Psoas muscle (tissue), 8 donors: ENCODE measurements around the gene MXRA5. TPM values are rescaled to one million over a fixed set of nuclear protein-coding genes. Genes with fewer than 3 reads are reported as not detected.

Experiments
- ATAC-seq, 4 donors: fragments of 200-7000 bp; cut with Tn5 transposase; one replicate each; pipeline ENCODE4 v1.9.1; 2020; ENCODE audit warnings: moderate library complexity in 3 of 4, mild to moderate bottlenecking in 2 of 4
- DNase-seq, 2 donors: peaks; one replicate each; pipeline ENCODE4 v3.0.0-alpha.2; 2020
- H3K27ac ChIP-seq: fragments of 200-600 bp; one replicate; pipeline ENCODE4 v1.8.0; 2022
- H3K27me3 ChIP-seq, 3 donors: fragments of 200-600 bp in 1 of 3; one replicate each; pipeline versions ENCODE4 v1.6.1 to v1.8.0; 2013 to 2022; ENCODE audit warnings: low read length in 2 of 3, mild to moderate bottlenecking in 2 of 3, moderate library complexity in 1 of 3; ENCODE audit not compliant: insufficient read depth in 3 of 3
- H3K36me3 ChIP-seq, 2 donors: fragments of 200-600 bp in 1 of 2; one replicate each; pipeline versions ENCODE4 v1.6.1 to v1.8.0; 2013 to 2022; ENCODE audit warnings: low read depth in 1 of 2, mild to moderate bottlenecking in 1 of 2, moderate library complexity in 1 of 2; ENCODE audit not compliant: insufficient read depth in 1 of 2
- H3K4me1 ChIP-seq: fragments of 200-600 bp; one replicate; pipeline ENCODE4 v1.8.0; 2022
- H3K4me3 ChIP-seq: fragments of 200-600 bp; one replicate; pipeline ENCODE4 v1.8.0; 2022; ENCODE audit warnings: mild to moderate bottlenecking
- H3K9me3 ChIP-seq: fragments of 200-600 bp; one replicate; pipeline ENCODE4 v1.8.0; 2022
- CTCF ChIP-seq: fragments of 200-600 bp; IDR thresholded peaks from one replicate; pipeline ENCODE4 v1.8.0; 2022; ENCODE audit warnings: antibody characterized with exemption
- WGBS, 3 donors: extraction: QIAGEN DNeasy Blood & Tissue Kit; methylation state at CpG; one replicate each; pipeline versions ENCODE4 v1.1.6 to v1.1.7; 2013; 5-methylcytosine and 5-hydroxymethylcytosine counted together
- intact Hi-C, 2 donors: fragments of 100-400 bp; cut with DNase I; formaldehyde crosslinking; loops; one replicate each; pipeline versions ENCODE4 v1.11.0 to v1.14.2; 2022
- polyA plus RNA-seq, 3 donors: library from polyadenylated mRNA; stranded (reverse); fragments of 200-250 nt; gene quantifications; one replicate each; pipeline ENCODE4 v1.2.3, GENCODE V29; 2013
- total RNA-seq, 4 donors: library from RNA; stranded (reverse); fragmentation: NEBNext Ultra II Directional in 2 of 4; extraction: Animal tissue kit (Norgen Biotek cat#: 25700) in 2 of 4; gene quantifications; one replicate each; pipeline versions ENCODE4 v1.2.1 to v1.2.4, GENCODE V29; 2021 to 2023
- donor health status: healthy with polysubstance abuse.
- donor health status: DM: no; HTN: no; CAD: no; lungs with moderate emphysema.
- donor health status: Bipolar disorder and iron deficiency.
- donor health status: healthy.
- donor health status: DM: yes; HTN: yes; CAD: no.
- donor health status: DM: no; HTN: no; CAD: no.
- donor health status: DM: no; HTN: no; CAD: no.
- donor health status: DM: yes; HTN: yes; CAD: no.

MXRA5 gene
- total and polyA plus RNA-seq, 7 donors, result 0.03 to 6.7 (median 0.23) TPM

DNA sequence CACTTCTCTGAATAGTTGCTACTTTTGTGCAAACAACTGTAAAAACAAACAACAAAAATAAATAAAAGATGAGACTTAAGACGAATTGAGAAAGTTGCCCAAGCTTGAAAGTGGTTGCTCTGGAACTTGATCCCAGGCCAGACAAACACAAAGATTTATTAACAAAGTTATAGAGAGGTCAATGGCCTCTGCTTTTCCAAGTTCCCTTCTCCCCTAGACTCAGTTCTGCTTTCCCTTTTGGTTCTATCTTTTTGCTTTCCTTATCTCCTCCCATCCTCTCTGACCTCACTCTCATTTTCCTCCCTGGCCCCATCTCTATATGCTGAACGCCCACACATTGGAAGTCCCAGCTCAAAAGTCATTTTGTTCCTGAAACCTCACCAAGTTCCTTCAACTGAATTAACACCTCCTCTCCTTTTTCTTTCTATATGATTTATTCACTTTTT, 82.7 kb downstream of the MXRA5 start:
- no peak overlapping the region for H3K4me3 ChIP-seq
- no peak overlapping the region for H3K27ac ChIP-seq
- no peaks in the 10 kb centered on the region for H3K4me1 ChIP-seq
- H3K36me3 ChIP-seq, result no peaks in the 10 kb centered on the region
- DNase-seq (no peak), ATAC-seq (no peak)
- H3K27me3 ChIP-seq, result no peaks in the 10 kb centered on the region
- intact Hi-C loops, result no loop called here
- no peak for TF ChIP-seq CTCF
- 42 to 58% (median 49%) methylated on average over 2 of the region's 2 CpGs for WGBS, 3 donors
- no peaks in the 10 kb centered on the region for H3K9me3 ChIP-seq

GRCh38 chrX:3262901-3263300, 83.6 kb downstream of the MXRA5 start:
- Histone ChIP-seq H3K27ac (no peak overlapping the region), H3K9me3 (no peaks in the 10 kb centered on the region), H3K27me3 (no peaks in the 10 kb centered on the region), H3K36me3 (no peaks in the 10 kb centered on the region), H3K4me3 (no peak overlapping the region), H3K4me1 (no peaks in the 10 kb centered on the region)
- no peak for TF ChIP-seq CTCF
- DNase-seq, result no peak
- ATAC-seq, result no peak
- intact Hi-C loops, result no loop called here
- 24 to 55% (median 53%) methylated on average over 1 of the region's 1 CpG for WGBS, 3 donors
